ENCODE results near the gene HSD17B1. TPM values are rescaled to one million over a fixed set of nuclear protein-coding genes. Genes with fewer than 3 reads are reported as not detected.

HSD17B1 gene
- total and polyA plus RNA-seq, 2 of the 13 experiments (the other 11 are each of a cell fraction or from before 2014, with no cell fraction given): 0.54 to 0.93 TPM

DNA sequence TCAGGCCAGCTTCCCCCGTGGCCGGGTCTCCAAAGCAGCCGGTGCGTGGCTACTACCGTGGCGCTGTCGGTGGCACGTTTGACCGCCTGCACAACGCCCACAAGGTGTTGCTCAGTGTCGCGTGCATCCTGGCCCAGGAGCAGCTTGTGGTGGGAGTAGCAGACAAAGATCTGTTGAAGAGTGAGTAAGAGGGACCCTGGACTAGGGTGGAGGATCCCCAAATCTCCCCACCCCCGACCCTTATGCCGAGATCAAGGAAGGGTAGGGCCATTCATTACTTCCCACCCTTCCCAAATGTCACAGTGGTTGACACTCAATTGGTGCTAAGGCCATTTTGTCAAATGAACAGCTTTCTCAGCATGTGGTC, 10.4 kb downstream of the HSD17B1 start (continued):
- TF ChIP-seq, protein P1, sequence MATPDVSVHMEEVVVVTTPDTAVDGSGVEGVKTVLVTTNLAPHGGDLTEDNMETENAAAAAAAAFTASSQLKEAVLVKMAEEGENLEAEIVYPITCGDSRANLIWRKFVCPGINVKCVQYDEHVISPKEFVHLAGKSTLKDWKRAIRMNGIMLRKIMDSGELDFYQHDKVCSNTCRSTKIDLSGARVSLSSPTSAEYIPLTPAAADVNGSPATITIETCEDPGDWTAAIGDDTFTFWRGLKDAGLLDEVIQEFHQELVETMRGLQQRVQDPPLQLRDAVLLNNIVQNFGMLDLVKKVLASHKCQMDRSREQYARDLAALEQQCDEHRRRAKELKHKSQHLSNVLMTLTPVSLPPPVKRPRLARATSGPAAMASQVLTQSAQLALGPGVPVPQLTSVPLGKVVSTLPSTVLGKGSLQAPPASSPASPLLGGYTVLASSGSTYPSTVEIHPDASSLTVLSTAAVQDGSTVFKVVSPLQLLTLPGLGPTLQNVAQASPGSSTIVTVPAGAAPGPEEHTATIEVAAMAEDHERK (CRISPR knock-in tag; IDR thresholded peaks at IDR 0.05; ENCODE audit: low read depth): no peak
- TF ChIP-seq RFXAP (CRISPR knock-in tag; IDR thresholded peaks at IDR 0.05; ENCODE audit: borderline replicate concordance) (no peak), MYNN (CRISPR knock-in tag; IDR thresholded peaks at IDR 0.05; ENCODE audit: low read depth) (no peak), GATAD1 (CRISPR knock-in tag; IDR thresholded peaks at IDR 0.05) (no peak), MIER3 (CRISPR knock-in tag; IDR thresholded peaks at IDR 0.05; ENCODE audit: borderline replicate concordance) (no peak), ZNF430 (CRISPR knock-in tag; IDR thresholded peaks at IDR 0.05) (0 out of 2 replicates have a peak, but pooled peaks have one; percentile 7), STAG1 (CRISPR knock-in tag; IDR thresholded peaks at IDR 0.05) (no peak), MAFK (conservative IDR thresholded peaks at IDR 0.05 in 1 of 2, IDR thresholded peaks at IDR 0.05 in 1 of 2; ENCODE audit: low read length in 2 of 2) (no peak), ZIK1 (CRISPR knock-in tag; IDR thresholded peaks at IDR 0.05; ENCODE audit: borderline replicate concordance, low read depth) (no peak), MATR3 (CRISPR knock-in tag; IDR thresholded peaks at IDR 0.05) (peak; percentile 1; the same call in 1 of the 2 replicates), ZNF367 (CRISPR knock-in tag; IDR thresholded peaks at IDR 0.05; ENCODE audit: borderline replicate concordance) (no peak; the same call in 1 of the 2 replicates), ZFP82 (CRISPR knock-in tag; IDR thresholded peaks at IDR 0.05; ENCODE audit: borderline replicate concordance) (no peak), NCOR1 (IDR thresholded peaks at IDR 0.05; ENCODE audit: borderline replicate concordance, low read length) (no peak; the same call in 1 of the 2 replicates), ZNF567 (CRISPR knock-in tag; IDR thresholded peaks at IDR 0.05; ENCODE audit: borderline replicate concordance) (no peak), ZNF20 (CRISPR knock-in tag; IDR thresholded peaks at IDR 0.05) (no peak), ZNF33B (CRISPR knock-in tag; IDR thresholded peaks at IDR 0.05) (no peak), ZKSCAN1 (IDR thresholded peaks at IDR 0.05; ENCODE audit: low read length) (no peak)
- TF ChIP-seq, protein P2, sequence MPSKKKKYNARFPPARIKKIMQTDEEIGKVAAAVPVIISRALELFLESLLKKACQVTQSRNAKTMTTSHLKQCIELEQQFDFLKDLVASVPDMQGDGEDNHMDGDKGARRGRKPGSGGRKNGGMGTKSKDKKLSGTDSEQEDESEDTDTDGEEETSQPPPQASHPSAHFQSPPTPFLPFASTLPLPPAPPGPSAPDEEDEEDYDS (CRISPR knock-in tag; IDR thresholded peaks at IDR 0.05): no peak
- TF ChIP-seq, protein P3, sequence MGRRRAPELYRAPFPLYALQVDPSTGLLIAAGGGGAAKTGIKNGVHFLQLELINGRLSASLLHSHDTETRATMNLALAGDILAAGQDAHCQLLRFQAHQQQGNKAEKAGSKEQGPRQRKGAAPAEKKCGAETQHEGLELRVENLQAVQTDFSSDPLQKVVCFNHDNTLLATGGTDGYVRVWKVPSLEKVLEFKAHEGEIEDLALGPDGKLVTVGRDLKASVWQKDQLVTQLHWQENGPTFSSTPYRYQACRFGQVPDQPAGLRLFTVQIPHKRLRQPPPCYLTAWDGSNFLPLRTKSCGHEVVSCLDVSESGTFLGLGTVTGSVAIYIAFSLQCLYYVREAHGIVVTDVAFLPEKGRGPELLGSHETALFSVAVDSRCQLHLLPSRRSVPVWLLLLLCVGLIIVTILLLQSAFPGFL (CRISPR knock-in tag; IDR thresholded peaks at IDR 0.05): no peak
- TF ChIP-seq, protein P4, sequence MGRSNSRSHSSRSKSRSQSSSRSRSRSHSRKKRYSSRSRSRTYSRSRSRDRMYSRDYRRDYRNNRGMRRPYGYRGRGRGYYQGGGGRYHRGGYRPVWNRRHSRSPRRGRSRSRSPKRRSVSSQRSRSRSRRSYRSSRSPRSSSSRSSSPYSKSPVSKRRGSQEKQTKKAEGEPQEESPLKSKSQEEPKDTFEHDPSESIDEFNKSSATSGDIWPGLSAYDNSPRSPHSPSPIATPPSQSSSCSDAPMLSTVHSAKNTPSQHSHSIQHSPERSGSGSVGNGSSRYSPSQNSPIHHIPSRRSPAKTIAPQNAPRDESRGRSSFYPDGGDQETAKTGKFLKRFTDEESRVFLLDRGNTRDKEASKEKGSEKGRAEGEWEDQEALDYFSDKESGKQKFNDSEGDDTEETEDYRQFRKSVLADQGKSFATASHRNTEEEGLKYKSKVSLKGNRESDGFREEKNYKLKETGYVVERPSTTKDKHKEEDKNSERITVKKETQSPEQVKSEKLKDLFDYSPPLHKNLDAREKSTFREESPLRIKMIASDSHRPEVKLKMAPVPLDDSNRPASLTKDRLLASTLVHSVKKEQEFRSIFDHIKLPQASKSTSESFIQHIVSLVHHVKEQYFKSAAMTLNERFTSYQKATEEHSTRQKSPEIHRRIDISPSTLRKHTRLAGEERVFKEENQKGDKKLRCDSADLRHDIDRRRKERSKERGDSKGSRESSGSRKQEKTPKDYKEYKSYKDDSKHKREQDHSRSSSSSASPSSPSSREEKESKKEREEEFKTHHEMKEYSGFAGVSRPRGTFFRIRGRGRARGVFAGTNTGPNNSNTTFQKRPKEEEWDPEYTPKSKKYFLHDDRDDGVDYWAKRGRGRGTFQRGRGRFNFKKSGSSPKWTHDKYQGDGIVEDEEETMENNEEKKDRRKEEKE (IDR thresholded peaks at IDR 0.05): no peak
- TF ChIP-seq, protein P5, sequence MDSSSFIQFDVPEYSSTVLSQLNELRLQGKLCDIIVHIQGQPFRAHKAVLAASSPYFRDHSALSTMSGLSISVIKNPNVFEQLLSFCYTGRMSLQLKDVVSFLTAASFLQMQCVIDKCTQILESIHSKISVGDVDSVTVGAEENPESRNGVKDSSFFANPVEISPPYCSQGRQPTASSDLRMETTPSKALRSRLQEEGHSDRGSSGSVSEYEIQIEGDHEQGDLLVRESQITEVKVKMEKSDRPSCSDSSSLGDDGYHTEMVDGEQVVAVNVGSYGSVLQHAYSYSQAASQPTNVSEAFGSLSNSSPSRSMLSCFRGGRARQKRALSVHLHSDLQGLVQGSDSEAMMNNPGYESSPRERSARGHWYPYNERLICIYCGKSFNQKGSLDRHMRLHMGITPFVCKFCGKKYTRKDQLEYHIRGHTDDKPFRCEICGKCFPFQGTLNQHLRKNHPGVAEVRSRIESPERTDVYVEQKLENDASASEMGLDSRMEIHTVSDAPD (CRISPR knock-in tag; IDR thresholded peaks at IDR 0.05): no peak
- TF ChIP-seq, protein P6, sequence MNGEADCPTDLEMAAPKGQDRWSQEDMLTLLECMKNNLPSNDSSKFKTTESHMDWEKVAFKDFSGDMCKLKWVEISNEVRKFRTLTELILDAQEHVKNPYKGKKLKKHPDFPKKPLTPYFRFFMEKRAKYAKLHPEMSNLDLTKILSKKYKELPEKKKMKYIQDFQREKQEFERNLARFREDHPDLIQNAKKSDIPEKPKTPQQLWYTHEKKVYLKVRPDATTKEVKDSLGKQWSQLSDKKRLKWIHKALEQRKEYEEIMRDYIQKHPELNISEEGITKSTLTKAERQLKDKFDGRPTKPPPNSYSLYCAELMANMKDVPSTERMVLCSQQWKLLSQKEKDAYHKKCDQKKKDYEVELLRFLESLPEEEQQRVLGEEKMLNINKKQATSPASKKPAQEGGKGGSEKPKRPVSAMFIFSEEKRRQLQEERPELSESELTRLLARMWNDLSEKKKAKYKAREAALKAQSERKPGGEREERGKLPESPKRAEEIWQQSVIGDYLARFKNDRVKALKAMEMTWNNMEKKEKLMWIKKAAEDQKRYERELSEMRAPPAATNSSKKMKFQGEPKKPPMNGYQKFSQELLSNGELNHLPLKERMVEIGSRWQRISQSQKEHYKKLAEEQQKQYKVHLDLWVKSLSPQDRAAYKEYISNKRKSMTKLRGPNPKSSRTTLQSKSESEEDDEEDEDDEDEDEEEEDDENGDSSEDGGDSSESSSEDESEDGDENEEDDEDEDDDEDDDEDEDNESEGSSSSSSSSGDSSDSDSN (CRISPR knock-in tag; IDR thresholded peaks at IDR 0.05): no peak; the same call in 1 of the 2 replicates
